Epithelial cell of proximal tubule (primary cell): ENCODE data around the gene IL11. TPM values are rescaled to one million over a fixed set of nuclear protein-coding genes. Genes with fewer than 3 reads are reported as not detected.
A peak's percentile ranks its signal among the peaks of the same experiment; 100 is the strongest.

Source experiments
- DNase-seq: peaks from one replicate; pipeline ENCODE4 v3.0.0-alpha.2; 2011; ENCODE audit warnings: low read depth
- H3K4me3 ChIP-seq: 2 replicates; pipeline ENCODE4 v1.5.1; 2011; ENCODE audit warnings: low read depth, mild to moderate bottlenecking, low read length
- total RNA-seq: library from RNA; depleted of rRNA; stranded (reverse); fragments of >200 nt; gene quantifications from 2 replicates; pipeline ENCODE4 v1.2.3, GENCODE V29; 2015
- TF ChIP-seq, protein P1 (sequence below): conservative IDR thresholded peaks from 2 replicates; pipeline ENCODE4 v1.5.1; 2012; ENCODE audit warnings: low read depth, mild to moderate bottlenecking, low read length

IL11 gene
- total RNA-seq, 1 donor from 2014 or later: 31.0 TPM

DNA sequence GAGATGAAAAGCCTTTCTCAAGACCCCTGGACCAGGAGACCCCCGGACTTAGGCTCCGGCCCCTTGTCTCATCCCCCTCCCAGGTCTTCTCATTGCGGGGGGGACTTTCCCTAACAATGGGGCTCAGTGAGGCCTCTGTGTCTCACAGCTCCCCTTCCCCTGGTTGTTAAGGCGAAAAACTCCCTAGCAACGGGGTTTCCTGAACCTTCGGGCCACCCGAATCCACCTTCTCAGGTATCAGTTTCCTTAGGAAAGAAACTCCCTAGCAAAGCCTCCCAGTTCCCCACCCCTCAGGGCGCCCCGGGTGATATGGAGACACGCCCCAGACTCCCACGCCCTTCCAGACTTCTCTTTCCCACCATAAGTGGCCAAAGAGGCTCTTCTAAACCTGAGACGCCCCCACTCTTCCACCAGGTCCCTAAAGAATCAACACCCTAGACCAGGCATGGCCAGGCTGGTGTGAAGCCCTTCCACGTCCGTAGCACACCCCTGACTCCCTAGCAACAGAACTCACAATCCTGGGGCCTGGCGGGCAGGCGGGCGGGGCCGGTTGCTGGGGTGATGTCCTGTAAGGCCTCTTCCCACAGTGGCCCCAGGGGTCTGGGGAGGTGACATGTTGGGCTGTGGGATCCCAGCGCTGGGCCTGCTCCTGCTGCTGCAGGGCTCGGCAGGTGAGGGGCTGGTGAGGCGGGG, 6.1 kb upstream of the IL11 start, which contains the start of gene TMEM190:
Gene TMEM190, plus strand, starts transcription at position 586 of the 693 bp plus-strand sequence. Its CDS starts 28 bp downstream, at position 614.
- DNase-seq: no peak
- H3K4me3 ChIP-seq: no peak within 1 kb of the TSS
- TF ChIP-seq, protein P1, sequence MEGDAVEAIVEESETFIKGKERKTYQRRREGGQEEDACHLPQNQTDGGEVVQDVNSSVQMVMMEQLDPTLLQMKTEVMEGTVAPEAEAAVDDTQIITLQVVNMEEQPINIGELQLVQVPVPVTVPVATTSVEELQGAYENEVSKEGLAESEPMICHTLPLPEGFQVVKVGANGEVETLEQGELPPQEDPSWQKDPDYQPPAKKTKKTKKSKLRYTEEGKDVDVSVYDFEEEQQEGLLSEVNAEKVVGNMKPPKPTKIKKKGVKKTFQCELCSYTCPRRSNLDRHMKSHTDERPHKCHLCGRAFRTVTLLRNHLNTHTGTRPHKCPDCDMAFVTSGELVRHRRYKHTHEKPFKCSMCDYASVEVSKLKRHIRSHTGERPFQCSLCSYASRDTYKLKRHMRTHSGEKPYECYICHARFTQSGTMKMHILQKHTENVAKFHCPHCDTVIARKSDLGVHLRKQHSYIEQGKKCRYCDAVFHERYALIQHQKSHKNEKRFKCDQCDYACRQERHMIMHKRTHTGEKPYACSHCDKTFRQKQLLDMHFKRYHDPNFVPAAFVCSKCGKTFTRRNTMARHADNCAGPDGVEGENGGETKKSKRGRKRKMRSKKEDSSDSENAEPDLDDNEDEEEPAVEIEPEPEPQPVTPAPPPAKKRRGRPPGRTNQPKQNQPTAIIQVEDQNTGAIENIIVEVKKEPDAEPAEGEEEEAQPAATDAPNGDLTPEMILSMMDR: no peak

DNA sequence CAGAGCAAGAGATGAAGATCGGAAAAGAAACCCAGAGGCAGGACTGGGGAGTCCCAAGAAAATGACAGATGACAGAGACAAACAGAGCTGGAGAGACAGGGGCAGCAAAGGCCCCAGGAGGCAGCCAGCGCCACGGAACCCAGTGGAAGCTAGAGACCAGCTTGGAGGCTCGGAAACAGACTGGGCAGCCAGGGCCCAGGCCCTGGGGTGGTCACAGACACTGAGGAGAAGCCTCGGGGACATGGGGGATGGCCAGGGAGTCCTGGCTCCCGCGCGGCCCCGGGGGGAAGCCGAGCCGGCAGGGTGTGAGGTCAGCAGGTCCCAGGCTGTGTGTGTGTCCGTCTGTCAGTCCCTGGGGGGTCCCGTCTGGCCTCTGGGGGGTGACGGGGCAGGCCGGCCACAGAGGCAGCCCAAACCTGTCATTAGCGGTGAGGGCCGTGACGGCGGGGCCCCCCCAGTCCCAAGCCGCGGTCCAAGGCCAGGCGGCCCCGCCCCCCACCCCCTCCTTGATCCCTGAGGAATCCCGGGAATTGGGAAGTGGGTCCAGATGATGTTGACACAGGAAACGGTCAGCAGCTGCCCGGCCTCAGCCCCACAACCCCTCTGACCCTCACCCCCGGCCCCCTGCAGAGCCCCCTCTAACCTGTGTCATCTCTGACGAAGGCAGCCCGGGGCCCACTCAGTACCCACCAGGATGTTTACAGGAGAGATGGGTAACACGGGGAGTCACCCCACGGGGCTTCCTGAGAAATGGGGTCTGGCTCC, 3.9 kb upstream of the IL11 start:
- TF ChIP-seq, protein P1: no peak
- DNase-seq: no peak
- H3K4me3 ChIP-seq: no peak overlapping the region

DNA sequence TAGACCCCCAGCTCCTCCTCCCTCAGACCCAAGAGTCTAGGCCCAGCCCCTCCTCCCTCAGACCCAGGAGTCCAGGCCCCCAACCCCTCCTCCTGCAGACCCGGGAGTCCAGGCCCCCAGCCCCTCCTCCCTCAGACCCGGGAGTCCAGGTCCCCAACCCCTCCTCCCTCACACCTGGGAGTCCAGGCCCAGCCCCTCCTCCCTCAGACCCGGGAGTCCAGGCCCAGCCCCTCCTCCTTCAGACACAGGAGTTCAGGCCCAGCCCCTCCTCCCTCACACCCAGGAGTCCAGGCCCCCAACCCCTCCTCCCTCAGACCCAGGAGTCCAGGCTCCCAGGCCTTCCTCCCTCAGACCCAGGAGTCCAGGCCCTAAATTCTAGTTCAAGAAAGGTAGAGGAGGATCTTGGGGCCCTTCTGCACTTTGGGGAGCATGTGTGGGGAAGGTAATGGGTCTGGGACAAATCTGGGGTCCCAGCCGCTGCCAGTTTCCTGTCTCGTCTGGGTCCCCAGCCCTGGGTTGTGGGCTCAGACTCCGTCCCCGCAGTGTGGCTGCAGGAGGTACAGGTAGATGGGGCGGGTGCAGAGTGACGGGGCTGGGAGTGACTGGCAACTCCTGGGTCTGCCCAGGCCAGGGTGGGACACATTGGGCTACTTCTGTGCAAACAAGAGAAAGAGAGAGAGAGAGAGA, 3.2 kb upstream of the IL11 start:
- H3K4me3 ChIP-seq: no peak overlapping the region
- no peak for DNase-seq
- TF ChIP-seq, protein P1: no peak

DNA sequence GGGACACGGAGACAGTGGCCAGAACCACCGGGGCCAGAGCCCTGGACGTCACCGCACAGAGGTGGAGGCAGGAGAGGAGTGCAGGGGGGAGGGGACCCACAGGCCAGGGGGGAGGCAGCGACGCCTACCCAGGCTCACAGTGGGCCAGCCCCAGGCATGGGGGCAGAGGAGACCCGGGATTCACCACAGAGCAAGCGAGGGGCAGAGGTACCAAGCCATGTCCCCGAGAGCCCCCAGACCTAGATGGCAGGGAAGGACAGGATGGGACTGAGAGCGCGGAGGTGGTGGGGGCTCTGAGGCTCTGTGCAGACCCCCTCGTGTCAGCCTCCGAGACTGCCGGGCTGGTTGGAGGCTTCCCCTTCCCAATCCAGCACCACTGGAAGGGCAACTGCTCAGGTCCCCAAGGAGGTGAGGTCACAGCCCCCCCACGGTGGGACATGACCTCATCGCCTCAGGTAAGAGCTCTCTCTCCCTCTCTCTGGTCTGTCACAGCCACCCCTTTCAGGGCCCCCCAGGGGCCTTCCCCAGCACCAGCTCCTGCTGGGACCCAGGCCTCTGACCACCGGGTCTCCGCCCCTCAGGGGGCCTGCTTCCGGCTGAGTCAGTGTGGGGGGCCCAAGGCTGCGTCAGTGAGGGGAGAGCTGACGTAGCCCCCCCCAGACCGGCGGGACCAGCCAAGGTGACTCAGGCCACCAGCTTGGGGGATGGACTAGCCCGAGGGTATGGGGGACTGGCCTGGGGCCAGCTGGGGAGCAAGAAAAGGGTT, 2.2 kb upstream of the IL11 start:
- DNase-seq: no peak
- H3K4me3 ChIP-seq: no peak overlapping the region
- TF ChIP-seq, protein P1: no peak

DNA sequence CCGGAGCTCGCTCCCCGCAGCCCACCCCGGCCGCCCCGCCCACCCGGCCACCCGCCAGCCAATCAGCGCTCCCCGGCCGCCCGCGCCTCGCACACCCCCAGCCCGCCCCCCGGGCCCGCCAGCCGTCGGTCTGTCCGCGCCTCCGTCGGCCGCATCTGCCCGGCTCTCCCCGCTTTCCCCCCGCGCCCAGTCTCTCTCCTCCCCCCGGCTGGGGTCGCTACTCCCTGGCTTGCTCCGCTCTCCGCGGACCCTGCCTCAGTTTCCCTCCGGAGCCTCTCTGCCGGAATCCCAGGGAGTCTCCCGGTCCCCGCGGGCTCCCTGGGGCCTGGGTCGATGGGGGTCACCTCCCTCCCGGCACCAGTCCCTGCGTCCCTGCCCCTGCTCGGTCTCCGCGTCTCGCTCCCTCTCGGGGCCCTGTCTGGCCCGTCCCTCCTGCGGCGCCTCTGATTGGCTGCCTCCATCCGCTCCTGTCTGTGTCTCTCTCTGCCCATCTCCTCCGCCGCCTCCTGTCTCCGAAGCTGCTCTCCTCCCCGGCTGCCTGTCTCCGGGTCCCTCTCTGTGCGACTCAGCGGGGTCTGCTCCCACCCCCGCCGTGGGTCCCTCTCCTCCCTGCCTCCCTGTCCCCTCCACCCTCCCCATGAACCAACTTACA, 484 bp downstream of the IL11 start:
- TF ChIP-seq, protein P1: no peak
- DNase-seq: no peak

DNA sequence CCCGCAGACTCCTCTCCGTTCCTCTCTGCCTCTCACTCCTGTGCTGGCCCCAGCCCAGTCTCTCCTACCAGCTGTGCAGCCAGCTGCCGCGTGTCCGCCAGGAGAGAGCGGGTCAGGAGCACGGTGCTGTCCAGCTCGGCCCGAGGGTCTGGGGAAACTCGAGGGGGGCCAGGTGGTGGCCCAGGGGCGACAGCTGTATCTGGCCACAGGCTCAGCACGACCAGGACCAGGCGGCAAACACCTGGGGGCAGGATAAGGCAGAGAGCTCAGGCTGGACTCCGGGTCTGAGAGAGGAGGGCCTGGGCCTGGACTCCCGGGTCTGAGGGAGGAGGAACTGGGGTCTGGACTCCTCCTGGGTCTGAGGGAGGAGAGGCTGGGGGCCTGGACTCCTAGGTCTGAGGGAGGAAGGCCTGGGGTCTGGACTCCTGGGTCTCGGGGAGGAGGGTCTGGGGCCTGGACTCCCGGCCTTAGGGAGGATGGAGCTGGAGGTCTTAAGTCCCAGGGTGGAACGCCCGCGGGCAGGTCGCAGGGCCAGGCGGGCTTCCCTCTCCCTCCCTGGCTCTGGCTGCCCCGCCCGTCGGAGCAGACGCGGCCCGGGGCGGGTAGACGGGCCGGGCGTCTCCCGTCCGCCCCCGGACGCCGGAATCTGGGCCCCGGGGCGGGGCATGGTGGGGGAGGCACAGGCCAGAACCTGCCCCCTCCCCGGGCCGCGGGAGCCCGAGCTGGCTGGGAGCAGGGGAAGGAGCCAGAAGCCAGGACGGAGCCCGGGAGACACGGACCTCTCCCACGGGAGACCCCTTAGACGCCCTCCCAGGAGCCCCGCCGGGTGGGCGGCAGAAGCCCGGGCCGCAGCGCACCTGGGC, 1.3 kb downstream of the IL11 start:
- DNase-seq: no peak
- H3K4me3 ChIP-seq: peak overlapping the region; percentile 34
- TF ChIP-seq, protein P1: no peak

More for the DNA sequence above, 484 bp downstream of the IL11 start:
- peak overlapping the region; percentile 48 for H3K4me3 ChIP-seq
